Measurements from ENCODE around the gene ITM2B. TPM values are rescaled to one million over a fixed set of nuclear protein-coding genes. Genes with fewer than 3 reads are reported as not detected.

Gene ITM2B
- total and polyA plus RNA-seq, 10 of the 15 experiments (the other 5 are each of a cell fraction or from before 2014, with no cell fraction given): 2.5 to 18.1 (median 4.9) TPM

DNA sequence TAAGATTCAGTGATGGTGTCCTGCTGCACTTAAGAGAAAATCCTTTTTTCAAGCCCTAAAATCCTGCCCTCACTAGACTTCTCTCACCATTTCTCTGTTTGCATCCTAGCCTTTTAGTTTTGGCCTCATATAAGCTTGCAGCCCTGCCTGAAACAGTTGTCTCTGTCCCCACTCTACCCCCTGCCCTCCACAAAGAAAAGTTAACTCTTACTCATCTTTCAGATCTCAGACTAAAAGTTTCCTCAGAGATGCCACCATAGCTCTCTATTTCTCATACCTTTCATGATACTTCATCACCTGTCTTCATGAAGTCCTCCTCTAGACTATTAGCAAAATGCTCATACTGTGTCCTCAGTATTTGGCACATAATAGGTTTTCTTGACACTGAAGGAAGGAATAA lies 33.1 kb downstream of the ITM2B start (continued):
- TF ChIP-seq POLR2AphosphoS5 (IDR thresholded peaks at IDR 0.05; ENCODE audit: low read length) (no peak), TCF12 (IDR thresholded peaks at IDR 0.05; ENCODE audit: low read depth, low read length) (no peak), CREM (IDR thresholded peaks at IDR 0.05; ENCODE audit: low read depth) (no peak), CEBPB (IDR thresholded peaks at IDR 0.05; ENCODE audit: borderline replicate concordance in 1 of 2, low read depth in 2 of 2, low read length in 2 of 2) (no peak), BCL11A (IDR thresholded peaks at IDR 0.05; ENCODE audit: low read depth, low read length) (no peak)
- TF ChIP-seq, protein P1, sequence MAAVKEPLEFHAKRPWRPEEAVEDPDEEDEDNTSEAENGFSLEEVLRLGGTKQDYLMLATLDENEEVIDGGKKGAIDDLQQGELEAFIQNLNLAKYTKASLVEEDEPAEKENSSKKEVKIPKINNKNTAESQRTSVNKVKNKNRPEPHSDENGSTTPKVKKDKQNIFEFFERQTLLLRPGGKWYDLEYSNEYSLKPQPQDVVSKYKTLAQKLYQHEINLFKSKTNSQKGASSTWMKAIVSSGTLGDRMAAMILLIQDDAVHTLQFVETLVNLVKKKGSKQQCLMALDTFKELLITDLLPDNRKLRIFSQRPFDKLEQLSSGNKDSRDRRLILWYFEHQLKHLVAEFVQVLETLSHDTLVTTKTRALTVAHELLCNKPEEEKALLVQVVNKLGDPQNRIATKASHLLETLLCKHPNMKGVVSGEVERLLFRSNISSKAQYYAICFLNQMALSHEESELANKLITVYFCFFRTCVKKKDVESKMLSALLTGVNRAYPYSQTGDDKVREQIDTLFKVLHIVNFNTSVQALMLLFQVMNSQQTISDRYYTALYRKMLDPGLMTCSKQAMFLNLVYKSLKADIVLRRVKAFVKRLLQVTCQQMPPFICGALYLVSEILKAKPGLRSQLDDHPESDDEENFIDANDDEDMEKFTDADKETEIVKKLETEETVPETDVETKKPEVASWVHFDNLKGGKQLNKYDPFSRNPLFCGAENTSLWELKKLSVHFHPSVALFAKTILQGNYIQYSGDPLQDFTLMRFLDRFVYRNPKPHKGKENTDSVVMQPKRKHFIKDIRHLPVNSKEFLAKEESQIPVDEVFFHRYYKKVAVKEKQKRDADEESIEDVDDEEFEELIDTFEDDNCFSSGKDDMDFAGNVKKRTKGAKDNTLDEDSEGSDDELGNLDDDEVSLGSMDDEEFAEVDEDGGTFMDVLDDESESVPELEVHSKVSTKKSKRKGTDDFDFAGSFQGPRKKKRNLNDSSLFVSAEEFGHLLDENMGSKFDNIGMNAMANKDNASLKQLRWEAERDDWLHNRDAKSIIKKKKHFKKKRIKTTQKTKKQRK (IDR thresholded peaks at IDR 0.05; ENCODE audit: low read depth, low read length): no peak
- TF ChIP-seq, protein P2, sequence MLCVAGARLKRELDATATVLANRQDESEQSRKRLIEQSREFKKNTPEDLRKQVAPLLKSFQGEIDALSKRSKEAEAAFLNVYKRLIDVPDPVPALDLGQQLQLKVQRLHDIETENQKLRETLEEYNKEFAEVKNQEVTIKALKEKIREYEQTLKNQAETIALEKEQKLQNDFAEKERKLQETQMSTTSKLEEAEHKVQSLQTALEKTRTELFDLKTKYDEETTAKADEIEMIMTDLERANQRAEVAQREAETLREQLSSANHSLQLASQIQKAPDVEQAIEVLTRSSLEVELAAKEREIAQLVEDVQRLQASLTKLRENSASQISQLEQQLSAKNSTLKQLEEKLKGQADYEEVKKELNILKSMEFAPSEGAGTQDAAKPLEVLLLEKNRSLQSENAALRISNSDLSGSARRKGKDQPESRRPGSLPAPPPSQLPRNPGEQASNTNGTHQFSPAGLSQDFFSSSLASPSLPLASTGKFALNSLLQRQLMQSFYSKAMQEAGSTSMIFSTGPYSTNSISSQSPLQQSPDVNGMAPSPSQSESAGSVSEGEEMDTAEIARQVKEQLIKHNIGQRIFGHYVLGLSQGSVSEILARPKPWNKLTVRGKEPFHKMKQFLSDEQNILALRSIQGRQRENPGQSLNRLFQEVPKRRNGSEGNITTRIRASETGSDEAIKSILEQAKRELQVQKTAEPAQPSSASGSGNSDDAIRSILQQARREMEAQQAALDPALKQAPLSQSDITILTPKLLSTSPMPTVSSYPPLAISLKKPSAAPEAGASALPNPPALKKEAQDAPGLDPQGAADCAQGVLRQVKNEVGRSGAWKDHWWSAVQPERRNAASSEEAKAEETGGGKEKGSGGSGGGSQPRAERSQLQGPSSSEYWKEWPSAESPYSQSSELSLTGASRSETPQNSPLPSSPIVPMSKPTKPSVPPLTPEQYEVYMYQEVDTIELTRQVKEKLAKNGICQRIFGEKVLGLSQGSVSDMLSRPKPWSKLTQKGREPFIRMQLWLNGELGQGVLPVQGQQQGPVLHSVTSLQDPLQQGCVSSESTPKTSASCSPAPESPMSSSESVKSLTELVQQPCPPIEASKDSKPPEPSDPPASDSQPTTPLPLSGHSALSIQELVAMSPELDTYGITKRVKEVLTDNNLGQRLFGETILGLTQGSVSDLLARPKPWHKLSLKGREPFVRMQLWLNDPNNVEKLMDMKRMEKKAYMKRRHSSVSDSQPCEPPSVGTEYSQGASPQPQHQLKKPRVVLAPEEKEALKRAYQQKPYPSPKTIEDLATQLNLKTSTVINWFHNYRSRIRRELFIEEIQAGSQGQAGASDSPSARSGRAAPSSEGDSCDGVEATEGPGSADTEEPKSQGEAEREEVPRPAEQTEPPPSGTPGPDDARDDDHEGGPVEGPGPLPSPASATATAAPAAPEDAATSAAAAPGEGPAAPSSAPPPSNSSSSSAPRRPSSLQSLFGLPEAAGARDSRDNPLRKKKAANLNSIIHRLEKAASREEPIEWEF (IDR thresholded peaks at IDR 0.05; ENCODE audit: insufficient replicate concordance, low read depth, low read length): no peak

All from GM12878 (cell line).